Central memory CD8-positive, alpha-beta T cell (primary cell): Measurements from ENCODE around the gene FAM107A.

Experiments used
- ATAC-seq: fragments of 150-1000 bp; cut with Tn5 transposase; replicated peaks from 2 replicates; pipeline ENCODE4 v1.10.0; 2022; ENCODE audit warnings: mild to moderate bottlenecking, moderate FRiP score, moderate number of reproducible peaks; ENCODE audit not compliant: poor library complexity, severe bottlenecking; ENCODE audit errors: extremely low read depth
- DNase-seq, 2 donors: peaks; one replicate each; pipeline ENCODE4 v3.0.0; 2021; ENCODE audit warnings: low spot score in 2 of 2
- H3K27ac Mint-ChIP-seq: one replicate; pipeline ENCODE4 v1.8.0; 2022; ENCODE audit warnings: low read depth, mild to moderate bottlenecking, moderate library complexity, mixed read lengths
- H3K27me3 Mint-ChIP-seq: one replicate; pipeline ENCODE4 v1.8.0; 2022; ENCODE audit warnings: mixed read lengths
- H3K36me3 Mint-ChIP-seq: one replicate; pipeline ENCODE4 v1.8.0; 2022; ENCODE audit warnings: mild to moderate bottlenecking, moderate library complexity, mixed read lengths; ENCODE audit not compliant: insufficient read depth
- H3K4me1 Mint-ChIP-seq: one replicate; pipeline ENCODE4 v1.8.0; 2022; ENCODE audit warnings: mixed read lengths
- H3K4me3 Mint-ChIP-seq: one replicate; pipeline ENCODE4 v1.8.0; 2022; ENCODE audit warnings: mild to moderate bottlenecking, moderate library complexity, mixed read lengths
- H3K9me3 Mint-ChIP-seq: one replicate; pipeline ENCODE4 v1.8.0; 2022; ENCODE audit warnings: mixed read lengths

The FAM107A gene, protein sequence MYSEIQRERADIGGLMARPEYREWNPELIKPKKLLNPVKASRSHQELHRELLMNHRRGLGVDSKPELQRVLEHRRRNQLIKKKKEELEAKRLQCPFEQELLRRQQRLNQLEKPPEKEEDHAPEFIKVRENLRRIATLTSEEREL

DNA sequence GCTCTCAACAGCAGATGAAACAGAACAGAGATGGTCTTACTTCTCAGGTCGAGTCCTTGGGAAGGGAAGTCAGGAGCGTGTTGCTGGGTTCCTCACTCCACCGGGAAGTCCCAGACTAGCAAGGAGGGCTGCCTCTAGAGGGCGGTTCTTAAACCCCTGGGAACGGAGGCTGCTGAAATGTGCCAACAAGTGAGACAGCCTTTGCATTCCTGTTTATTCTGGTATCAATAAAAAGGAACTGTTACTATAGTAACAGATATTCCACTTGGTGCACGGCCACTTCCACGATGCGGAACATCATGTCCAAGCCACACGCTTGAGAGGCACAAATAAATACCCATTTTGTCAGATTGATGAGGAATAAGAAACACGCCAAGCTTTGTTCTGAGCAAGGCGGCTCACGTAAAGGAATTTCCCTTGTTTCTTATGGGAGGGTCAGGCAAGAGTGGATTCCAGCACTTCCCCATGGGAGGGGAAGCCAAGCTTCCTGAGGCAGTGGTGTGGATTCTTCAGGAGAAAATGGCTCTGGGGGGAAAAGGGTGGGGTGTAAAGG is at the start of gene FAM107A:
Gene FAM107A, minus strand, starts transcription at position 123 of the 553 bp plus-strand sequence. CDS start 7,531 bp downstream, outside the sequence.
- no peaks in the 10 kb centered on the region for H3K9me3 Mint-ChIP-seq
- H3K27ac Mint-ChIP-seq, result no peak within 1 kb of the TSS
- no peaks in the 10 kb centered on the region for H3K4me1 Mint-ChIP-seq
- ATAC-seq (no peak), DNase-seq (no peak)
- H3K27me3 Mint-ChIP-seq, result peaks cover 7% of the 10 kb centered on the region
- H3K36me3 Mint-ChIP-seq, result no peaks in the 10 kb centered on the region
- no peak within 1 kb of the TSS for H3K4me3 Mint-ChIP-seq

DNA sequence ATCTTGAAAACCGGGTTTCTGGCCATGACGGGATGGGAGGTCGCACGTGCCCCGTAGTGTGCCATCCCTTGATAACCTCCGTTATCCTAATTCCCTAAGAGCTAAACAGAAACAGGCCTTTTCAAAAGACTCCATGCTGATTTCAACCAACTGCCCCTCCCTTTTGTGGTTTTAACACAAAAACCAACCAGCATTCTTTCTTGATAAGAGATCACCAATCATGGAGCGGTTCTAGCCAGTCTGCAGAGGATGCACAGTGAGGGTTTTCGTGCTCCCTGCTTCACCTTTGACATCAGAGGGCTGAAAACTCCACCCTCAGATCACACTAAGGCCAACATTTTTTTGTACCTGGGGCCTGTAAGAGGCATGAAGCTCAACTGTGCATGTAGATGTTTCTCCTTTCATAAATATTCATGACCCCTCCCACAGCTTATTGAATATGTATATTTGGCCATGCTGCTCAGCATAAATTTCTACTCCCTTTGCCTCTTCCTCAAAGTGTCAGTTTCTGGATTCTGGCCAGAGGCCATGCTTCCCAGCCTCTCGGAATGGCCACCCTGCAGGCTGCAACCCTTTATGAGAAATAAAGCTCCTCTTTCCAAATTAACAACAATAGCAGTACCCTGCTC is 48.1 kb upstream of the FAM107A start:
- peaks cover 9% of the 10 kb centered on the region for H3K4me1 Mint-ChIP-seq
- no peaks in the 10 kb centered on the region for H3K9me3 Mint-ChIP-seq
- DNase-seq (no peak), ATAC-seq (no peak)
- H3K36me3 Mint-ChIP-seq, result no peaks in the 10 kb centered on the region
- peaks cover 2% of the 10 kb centered on the region for H3K27me3 Mint-ChIP-seq
- no peak overlapping the region for H3K4me3 Mint-ChIP-seq
- H3K27ac Mint-ChIP-seq, result no peak overlapping the region

DNA sequence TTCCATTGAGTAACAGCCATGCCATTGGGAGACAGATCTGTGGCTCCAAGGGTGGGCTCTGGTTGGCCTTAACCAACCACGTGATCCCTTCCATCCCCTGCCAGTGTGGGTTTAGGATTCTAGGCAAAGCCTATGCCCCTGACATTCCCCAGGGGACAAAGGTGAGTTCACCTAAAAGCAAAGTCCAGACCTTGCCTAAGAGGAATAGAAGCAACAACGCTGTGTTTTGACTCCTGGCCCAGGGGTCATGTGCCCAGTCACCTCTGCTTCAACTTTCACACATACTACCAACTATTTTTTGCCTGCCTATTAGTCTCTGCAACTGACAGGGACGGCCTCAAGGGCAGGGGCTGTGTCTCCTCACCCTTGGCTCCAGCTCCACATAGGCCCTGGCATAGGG is 47.4 kb upstream of the FAM107A start:
- Mint-ChIP-seq H3K27me3 (no peaks in the 10 kb centered on the region), H3K27ac (no peak overlapping the region), H3K9me3 (no peaks in the 10 kb centered on the region), H3K4me3 (no peak overlapping the region), H3K36me3 (no peaks in the 10 kb centered on the region), H3K4me1 (peaks cover 9% of the 10 kb centered on the region)
- ATAC-seq (no peak), DNase-seq (no peak)

DNA sequence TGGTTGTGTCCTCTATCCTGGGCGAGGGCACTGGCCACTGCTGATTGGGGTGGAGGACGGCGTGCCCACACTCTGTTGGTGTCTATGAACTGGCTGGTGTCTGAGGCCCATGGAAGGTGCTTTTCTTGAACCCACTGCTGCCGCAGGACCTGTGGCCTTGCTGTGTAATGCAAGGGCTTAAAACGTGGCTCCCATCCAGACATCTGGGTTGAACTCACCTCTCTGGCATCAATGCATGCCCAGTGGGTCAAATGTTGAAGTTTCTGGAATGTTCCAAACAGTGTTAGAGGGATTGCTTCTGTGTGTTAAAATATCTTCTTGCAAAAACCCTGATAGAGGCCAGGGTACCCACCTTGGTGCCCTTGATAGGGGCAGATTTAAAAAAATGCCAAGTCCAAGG is 46.8 kb upstream of the FAM107A start:
- DNase-seq, result no peak
- ATAC-seq, result no peak
- Mint-ChIP-seq H3K27ac (no peak overlapping the region), H3K9me3 (no peaks in the 10 kb centered on the region), H3K27me3 (no peaks in the 10 kb centered on the region), H3K36me3 (no peaks in the 10 kb centered on the region), H3K4me1 (peaks cover 9% of the 10 kb centered on the region), H3K4me3 (no peak overlapping the region)

DNA sequence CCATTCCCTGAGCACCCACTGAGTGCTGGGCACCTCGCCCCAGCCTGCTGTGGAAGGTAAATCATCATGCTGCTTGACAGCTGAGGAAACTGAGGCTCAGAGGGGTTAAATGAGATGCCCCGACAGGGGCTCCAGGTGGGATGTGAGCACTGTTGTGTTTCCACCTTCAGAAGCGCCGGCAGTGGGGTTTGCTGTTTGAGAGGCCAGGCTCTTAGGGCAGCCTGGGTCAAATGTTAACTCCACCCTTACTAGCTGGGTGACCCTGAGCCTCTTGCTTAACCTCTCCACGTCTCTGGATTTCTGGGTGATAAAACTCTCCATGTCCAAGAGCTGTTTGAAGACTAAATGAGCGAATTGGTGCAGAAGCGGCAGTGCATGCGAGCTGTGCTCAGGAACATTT is 46.3 kb upstream of the FAM107A start:
- no peaks in the 10 kb centered on the region for H3K36me3 Mint-ChIP-seq
- H3K27ac Mint-ChIP-seq, result no peak overlapping the region

DNA sequence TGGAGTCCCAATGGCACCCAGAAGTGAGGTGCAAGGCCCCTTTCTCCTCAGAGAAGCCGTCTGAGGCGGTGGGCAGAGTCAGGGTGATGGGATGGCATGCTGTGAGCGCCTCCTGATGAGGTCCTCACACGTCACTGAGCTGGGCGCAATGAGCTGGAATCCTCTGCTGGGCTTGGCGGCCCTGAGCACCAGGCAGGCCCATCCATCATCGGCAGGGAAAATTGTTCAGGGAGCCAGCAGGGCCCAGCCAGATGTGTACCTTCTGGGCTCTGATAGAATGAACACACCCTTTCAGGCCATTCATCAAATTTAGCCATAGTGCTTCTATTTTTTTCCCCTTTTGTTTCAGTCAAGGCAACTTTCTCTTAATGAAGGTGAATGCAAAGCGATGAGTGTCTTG is 45.7 kb upstream of the FAM107A start:
- Mint-ChIP-seq H3K9me3 (no peaks in the 10 kb centered on the region), H3K27ac (no peak overlapping the region), H3K4me1 (peaks cover 9% of the 10 kb centered on the region), H3K36me3 (no peaks in the 10 kb centered on the region), H3K4me3 (no peak overlapping the region), H3K27me3 (no peaks in the 10 kb centered on the region)
- no peak for DNase-seq
- ATAC-seq, result no peak

More for the DNA sequence above, 46.3 kb upstream of the FAM107A start:
- H3K4me1 Mint-ChIP-seq, result peaks cover 9% of the 10 kb centered on the region
- H3K27me3 Mint-ChIP-seq, result no peaks in the 10 kb centered on the region
- DNase-seq, result no peak
- H3K9me3 Mint-ChIP-seq, result no peaks in the 10 kb centered on the region
- ATAC-seq, result no peak
- no peak overlapping the region for H3K4me3 Mint-ChIP-seq

DNA sequence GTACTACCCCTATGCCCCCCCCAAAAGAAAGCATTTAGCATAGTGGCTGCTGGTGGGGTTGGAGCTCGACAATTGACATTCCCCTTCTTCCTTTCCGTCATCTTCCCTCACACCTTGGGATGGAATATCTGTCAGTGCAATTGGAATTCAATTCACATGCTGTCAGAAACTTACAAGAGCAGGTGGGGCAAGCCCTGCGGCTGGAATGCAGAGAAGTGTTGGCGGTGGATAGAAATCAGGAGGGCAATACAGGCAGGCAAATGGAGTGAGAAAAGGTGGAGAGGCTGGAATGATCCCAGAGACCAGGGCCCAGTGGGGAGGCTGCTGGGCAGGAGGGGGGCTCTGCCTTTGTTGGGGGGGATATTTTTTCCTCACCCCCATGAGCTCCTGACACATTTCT is 45.2 kb upstream of the FAM107A start:
- peaks cover 9% of the 10 kb centered on the region for H3K4me1 Mint-ChIP-seq
- H3K27me3 Mint-ChIP-seq, result no peaks in the 10 kb centered on the region
- no peaks in the 10 kb centered on the region for H3K36me3 Mint-ChIP-seq
- no peak for DNase-seq
- no peaks in the 10 kb centered on the region for H3K9me3 Mint-ChIP-seq
- ATAC-seq, result no peak
- H3K4me3 Mint-ChIP-seq, result no peak overlapping the region
- H3K27ac Mint-ChIP-seq, result no peak overlapping the region

DNA sequence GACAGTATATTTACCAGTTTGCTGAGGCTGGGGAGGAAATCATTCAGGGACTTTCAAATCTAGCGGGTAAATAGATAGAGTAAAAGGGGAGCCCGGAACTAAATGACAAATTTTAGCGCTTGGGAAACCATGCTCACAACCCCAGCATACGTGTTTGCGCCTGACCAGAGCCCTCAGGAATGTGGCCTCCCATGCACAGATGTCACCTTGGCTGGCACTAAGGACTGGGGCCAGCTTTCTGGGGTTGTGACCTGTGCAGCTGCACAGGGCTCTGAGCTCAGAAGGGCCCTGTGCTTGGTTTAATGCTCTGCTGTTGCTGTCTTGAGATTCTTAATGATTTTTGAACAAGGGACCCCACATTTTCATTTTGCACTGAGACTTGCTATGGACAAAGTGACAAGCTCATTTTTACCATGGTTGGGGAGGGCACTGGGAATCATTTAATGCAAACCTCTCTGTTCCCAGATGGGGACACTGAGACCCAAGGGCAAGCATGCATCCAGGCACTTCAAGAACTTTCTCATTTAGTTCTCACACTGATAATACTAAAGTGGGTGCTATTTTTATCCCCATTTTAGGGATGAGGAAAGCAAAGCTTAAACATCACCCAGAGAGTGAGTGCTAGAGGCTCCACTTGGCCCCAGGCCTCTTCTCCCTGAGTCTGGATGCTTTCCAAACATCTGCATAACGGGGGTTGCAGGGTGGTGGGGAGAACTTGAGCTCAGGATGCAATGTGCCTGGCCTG is 44.1 kb upstream of the FAM107A start:
- Mint-ChIP-seq H3K4me3 (no peak overlapping the region), H3K27ac (no peak overlapping the region), H3K9me3 (no peaks in the 10 kb centered on the region), H3K27me3 (no peaks in the 10 kb centered on the region), H3K36me3 (no peaks in the 10 kb centered on the region), H3K4me1 (peaks cover 9% of the 10 kb centered on the region)
- no peak for ATAC-seq
- DNase-seq, result no peak

DNA sequence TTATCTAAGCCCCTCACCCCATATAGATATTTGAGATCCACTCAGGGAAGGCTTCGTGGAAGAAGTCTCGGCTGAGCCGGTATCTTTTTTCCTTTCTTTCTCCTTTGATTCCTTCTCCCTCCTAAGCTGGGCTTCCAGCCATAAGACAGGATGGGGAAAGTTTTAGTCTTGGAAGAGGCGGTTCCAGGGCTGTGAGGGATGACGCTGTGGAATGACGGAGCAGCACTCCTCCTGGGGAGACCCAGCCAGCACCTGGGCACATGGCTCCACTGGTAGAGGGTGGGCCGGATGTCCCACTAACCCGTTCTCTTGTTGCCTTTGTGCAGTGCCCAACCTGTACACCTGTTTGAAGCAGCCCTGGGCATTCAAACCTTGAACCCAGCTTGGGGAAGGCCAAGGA is 43.2 kb upstream of the FAM107A start:
- Mint-ChIP-seq H3K4me3 (no peak overlapping the region), H3K4me1 (peaks cover 4% of the 10 kb centered on the region), H3K27ac (no peak overlapping the region), H3K27me3 (no peaks in the 10 kb centered on the region), H3K9me3 (no peaks in the 10 kb centered on the region), H3K36me3 (no peaks in the 10 kb centered on the region)
- ATAC-seq (no peak), DNase-seq (no peak)

DNA sequence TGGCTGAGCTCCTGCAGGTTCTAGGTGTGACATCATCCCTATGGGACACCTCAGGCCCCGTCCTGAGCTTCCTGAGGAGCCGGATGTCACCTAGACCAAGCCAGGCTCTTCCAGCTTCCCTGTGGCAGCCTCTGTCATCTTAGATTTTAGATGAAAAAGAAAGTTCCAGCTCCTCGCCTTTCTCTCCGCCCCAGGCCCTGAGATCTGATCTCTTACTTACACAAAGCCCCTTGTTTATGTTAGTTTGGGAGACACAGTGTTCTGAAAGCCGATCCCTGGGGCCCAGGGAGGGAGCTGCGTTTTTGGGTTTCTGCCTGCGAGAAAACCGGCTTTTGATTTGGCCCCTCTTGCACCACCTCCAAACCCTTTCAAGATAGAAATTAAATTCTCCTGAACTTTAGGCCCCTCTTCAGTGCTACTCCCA is 40.2 kb upstream of the FAM107A start:
- H3K27ac Mint-ChIP-seq, result no peak overlapping the region
- DNase-seq (no peak), ATAC-seq (no peak)
- no peaks in the 10 kb centered on the region for H3K27me3 Mint-ChIP-seq
- H3K9me3 Mint-ChIP-seq, result no peaks in the 10 kb centered on the region
- H3K4me1 Mint-ChIP-seq, result no peaks in the 10 kb centered on the region
- no peaks in the 10 kb centered on the region for H3K36me3 Mint-ChIP-seq
- H3K4me3 Mint-ChIP-seq, result no peak overlapping the region

DNA sequence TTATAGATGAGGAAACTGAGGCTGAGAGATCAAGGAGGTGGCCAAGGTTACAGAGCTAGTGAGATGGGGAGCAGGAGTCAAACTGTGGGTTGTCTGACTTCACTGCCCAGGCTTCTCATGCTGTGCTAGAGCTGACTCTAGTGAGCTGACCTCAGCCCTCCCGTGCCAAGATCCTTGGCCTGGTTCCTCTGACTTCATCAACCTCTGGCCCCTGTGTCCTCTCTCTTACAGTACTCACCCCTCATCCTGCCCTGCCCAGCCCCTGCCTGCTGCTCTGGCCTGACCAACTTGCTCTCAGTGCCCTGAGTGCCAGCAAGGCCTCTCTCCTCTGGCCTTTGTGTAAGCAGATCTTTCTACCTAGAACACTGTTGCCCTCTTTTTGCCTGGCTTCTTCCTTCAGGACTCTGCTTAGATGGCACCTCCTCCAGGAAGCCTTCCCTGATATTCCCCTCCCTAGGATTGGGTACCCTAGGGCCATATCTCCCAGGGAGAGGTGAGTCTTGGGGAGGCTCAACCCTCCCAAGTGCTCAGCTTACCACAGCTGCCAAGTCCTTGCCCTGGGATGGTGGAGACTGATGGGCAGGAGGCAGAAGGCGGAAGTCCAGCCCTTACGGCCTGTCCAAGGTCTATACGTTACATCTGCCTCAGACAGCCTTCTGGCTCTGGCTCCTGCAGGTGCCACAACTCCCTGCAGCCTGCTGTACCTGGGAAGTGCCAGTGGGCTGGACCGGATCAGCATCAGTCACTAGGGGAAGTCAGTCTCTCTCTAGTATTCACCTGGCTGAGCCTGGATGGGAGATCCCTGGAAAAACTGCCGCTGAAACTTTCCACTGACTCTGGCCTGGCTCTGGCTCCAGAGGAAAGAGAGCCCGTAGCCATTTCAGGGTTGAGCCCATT is 36.3 kb upstream of the FAM107A start:
- Mint-ChIP-seq H3K4me1 (no peaks in the 10 kb centered on the region), H3K36me3 (no peaks in the 10 kb centered on the region), H3K27me3 (no peaks in the 10 kb centered on the region), H3K4me3 (no peak overlapping the region), H3K27ac (no peak overlapping the region), H3K9me3 (no peaks in the 10 kb centered on the region)
- ATAC-seq (no peak), DNase-seq (no peak)

DNA sequence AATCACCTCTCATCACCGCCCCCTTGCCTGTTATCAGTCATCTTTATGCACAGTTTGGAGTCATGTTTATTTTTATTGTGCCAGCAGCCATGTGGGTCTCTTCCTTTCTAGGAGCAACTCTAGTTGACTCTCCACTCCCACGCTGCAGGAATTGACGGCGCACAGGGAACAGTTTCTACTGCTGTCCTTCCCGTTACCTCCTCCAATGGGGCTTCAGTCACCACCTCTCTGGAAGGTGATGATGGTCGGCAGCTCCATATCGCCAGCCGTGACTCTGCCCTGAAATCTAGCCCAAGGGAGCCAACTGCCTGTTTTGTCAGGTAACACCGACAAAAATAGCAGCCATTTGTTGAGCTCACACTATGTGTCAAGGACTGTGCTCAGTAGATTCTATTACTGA is 35.6 kb upstream of the FAM107A start:
- H3K4me3 Mint-ChIP-seq, result no peak overlapping the region
- H3K27me3 Mint-ChIP-seq, result no peaks in the 10 kb centered on the region
- no peak overlapping the region for H3K27ac Mint-ChIP-seq
- H3K9me3 Mint-ChIP-seq, result no peaks in the 10 kb centered on the region
- ATAC-seq (no peak), DNase-seq (no peak)
- H3K4me1 Mint-ChIP-seq, result peaks cover 5% of the 10 kb centered on the region
- no peaks in the 10 kb centered on the region for H3K36me3 Mint-ChIP-seq
